ENCODE measurements around the gene MAP3K5.
A peak's percentile ranks its signal among the peaks of the same experiment; 100 is the strongest.

Gene MAP3K5

GRCh38 chr6:136673571-136673970 lies 118.7 kb downstream of the MAP3K5 start:
- DNase-seq: no peak

GRCh38 chr6:136672144-136672543 lies 120.1 kb downstream of the MAP3K5 start:
- DNase-seq: no peak

- peak; percentile 86 for DNase-seq
Observed at GRCh38 chr6:136669299-136669699, 123.0 kb downstream of the MAP3K5 start.

- DNase-seq: no peak
Observed at GRCh38 chr6:136668571-136668970, 123.7 kb downstream of the MAP3K5 start.

GRCh38 chr6:136666041-136666440 lies 126.2 kb downstream of the MAP3K5 start:
- no peak for DNase-seq

- no peak for DNase-seq
Observed at GRCh38 chr6:136662347-136663237, 129.7 kb downstream of the MAP3K5 start.

- DNase-seq: no peak
Observed at GRCh38 chr6:136660727-136661126, 131.6 kb downstream of the MAP3K5 start.

- no peak for DNase-seq
Observed at GRCh38 chr6:136659991-136660499, 132.2 kb downstream of the MAP3K5 start.

GRCh38 chr6:136658711-136659110 lies 133.6 kb downstream of the MAP3K5 start:
- no peak for DNase-seq

GRCh38 chr6:136657666-136658065 lies 134.6 kb downstream of the MAP3K5 start:
- DNase-seq: peak; percentile 41

- DNase-seq: peak; percentile 12
Observed at GRCh38 chr6:136656121-136656520, 136.2 kb downstream of the MAP3K5 start.

GRCh38 chr6:136655239-136656014 lies 136.8 kb downstream of the MAP3K5 start:
- peak; percentile 3 for DNase-seq

GRCh38 chr6:136654086-136654485 lies 138.2 kb downstream of the MAP3K5 start:
- no peak for DNase-seq

- no peak for DNase-seq
Observed at GRCh38 chr6:136652656-136653055, 139.6 kb downstream of the MAP3K5 start.

GRCh38 chr6:136651982-136652381 lies 140.3 kb downstream of the MAP3K5 start:
- DNase-seq: no peak

- DNase-seq: peak; percentile 84
Observed at GRCh38 chr6:136647363-136647852, 144.9 kb downstream of the MAP3K5 start.

GRCh38 chr6:136646377-136646776 lies 145.9 kb downstream of the MAP3K5 start:
- DNase-seq: peak; percentile 17

- no peak for DNase-seq
Observed at GRCh38 chr6:136644597-136644952, 147.7 kb downstream of the MAP3K5 start.

- peak; percentile 76 for DNase-seq
Observed at GRCh38 chr6:136643850-136644596, 148.3 kb downstream of the MAP3K5 start.

GRCh38 chr6:136641873-136642465 lies 150.3 kb downstream of the MAP3K5 start:
- DNase-seq: no peak

GRCh38 chr6:136641166-136641565 lies 151.1 kb downstream of the MAP3K5 start:
- no peak for DNase-seq
